Activated CD4-positive, alpha-beta T cell treated with anti-CD3 and anti-CD28 coated beads for 36 hours (primary cell): ENCODE measurements around the gene NAT14. TPM values are rescaled to one million over a fixed set of nuclear protein-coding genes. Genes with fewer than 3 reads are reported as not detected.

ENCODE experiments used
- ATAC-seq: fragments of 200-7000 bp; cut with Tn5 transposase; one replicate; pipeline ENCODE4 v1.10.0; 2021; ENCODE audit warnings: mild to moderate bottlenecking, moderate library complexity
- CTCF ChIA-PET: fragments of 350-600 bp; sonication (Branson Sonifier 250); formaldehyde crosslinking; loops from one replicate; lab custom pipeline; 2021; ENCODE audit warnings: antibody characterized with exemption; lab: Charles Lee
- POLR2A ChIA-PET: fragments of 350-600 bp; sonication (Branson Sonifier 250); formaldehyde crosslinking; loops from one replicate; lab custom pipeline; 2021; ENCODE audit warnings: antibody characterized with exemption, inconsistent platforms; lab: Charles Lee
- DNase-seq: peaks from one replicate; pipeline ENCODE4 v3.0.0-alpha.2; 2020
- H3K27ac Mint-ChIP-seq: one replicate; pipeline ENCODE4 v1.8.0; 2021; ENCODE audit warnings: mixed read lengths
- H3K27me3 Mint-ChIP-seq: one replicate; pipeline ENCODE4 v1.8.0; 2021; ENCODE audit warnings: mixed read lengths
- H3K36me3 Mint-ChIP-seq: one replicate; pipeline ENCODE4 v1.8.0; 2021; ENCODE audit warnings: low read depth, mixed read lengths
- H3K4me1 Mint-ChIP-seq: one replicate; pipeline ENCODE4 v1.8.0; 2021; ENCODE audit warnings: mixed read lengths
- H3K4me3 Mint-ChIP-seq: one replicate; pipeline ENCODE4 v1.8.0; 2021; ENCODE audit warnings: mild to moderate bottlenecking, moderate library complexity, mixed read lengths
- H3K9me3 Mint-ChIP-seq: one replicate; pipeline ENCODE4 v1.8.0; 2021; ENCODE audit warnings: low read depth, mixed read lengths
- intact Hi-C, 2 experiments: fragments of 100-400 bp; cut with DNase I in 1 of 2; cut with micrococcal nuclease in 1 of 2; formaldehyde crosslinking; loops; one replicate each; pipeline versions ENCODE4 v1.14.2 to v1.15.1; 2022 to 2024; cut with DNase I, micrococcal nuclease
- total RNA-seq, 2 experiments: library from RNA; stranded (reverse); gene quantifications; one replicate each; pipeline ENCODE4 v1.2.3, GENCODE V29; 2021

Gene NAT14
- total RNA-seq, 2 experiments from 2014 or later: 8.2 to 14.8 TPM

GRCh38 chr19:55461974-55462626 is 22.9 kb upstream of the NAT14 start:
- no peak for DNase-seq
- ChIA-PET POLR2A (interaction anchor here (0.6 to 1.1 kb wide), 5 partner anchors 15 to 78 kb away, joined by 3 to 9 read pairs (median 4); partner anchors contain the start of genes TMEM238, UBE2S and ZNF628), CTCF (interaction anchor here (0.5 to 1.1 kb wide), 8 partner anchors 9 to 1348 kb away, joined by 3 to 12 read pairs (median 4); partner anchors contain the start of gene ZNF628)
- no peaks in the 10 kb centered on the region for H3K9me3 Mint-ChIP-seq
- peak overlapping the region; percentile 82 for H3K27ac Mint-ChIP-seq
- peak overlapping the region; percentile 80 for H3K4me3 Mint-ChIP-seq
- ATAC-seq: no peak
- no peaks in the 10 kb centered on the region for H3K36me3 Mint-ChIP-seq
- H3K4me1 Mint-ChIP-seq: peaks cover 14% of the 10 kb centered on the region
- intact Hi-C loops: loop anchor here (1.0 to 5.0 kb wide), 18 partner anchors 14 to 1013 kb away; partner anchors contain the start of genes KMT5C (in 2 of the 2), DNAAF3 (in 1 of the 2), HSPBP1 (in 1 of the 2) and LENG8 (in 1 of the 2)
- no peaks in the 10 kb centered on the region for H3K27me3 Mint-ChIP-seq

GRCh38 chr19:55462722-55463121 is 22.3 kb upstream of the NAT14 start:
- H3K4me3 Mint-ChIP-seq: peak overlapping the region; percentile 80
- ChIA-PET POLR2A (no interaction called here), CTCF (interaction anchor here (0.6 kb wide), 1 partner anchor 211 kb away, joined by 3 read pairs; no protein-coding TSS in a partner anchor)
- H3K27ac Mint-ChIP-seq: no peak overlapping the region
- no peak for DNase-seq
- peaks cover 14% of the 10 kb centered on the region for H3K4me1 Mint-ChIP-seq
- H3K36me3 Mint-ChIP-seq: no peaks in the 10 kb centered on the region
- intact Hi-C loops: loop anchor here in 1 of 2 experiments (5.0 kb wide), 1 partner anchor 125 kb away; the partner anchor contains the start of gene KMT5C
- no peaks in the 10 kb centered on the region for H3K9me3 Mint-ChIP-seq
- H3K27me3 Mint-ChIP-seq: no peaks in the 10 kb centered on the region
- no peak for ATAC-seq

- ATAC-seq: no peak
- Mint-ChIP-seq H3K4me1 (peaks cover 17% of the 10 kb centered on the region), H3K27ac (no peak overlapping the region), H3K36me3 (no peaks in the 10 kb centered on the region), H3K4me3 (no peak overlapping the region), H3K27me3 (no peaks in the 10 kb centered on the region), H3K9me3 (no peaks in the 10 kb centered on the region)
- ChIA-PET CTCF (no interaction called here), POLR2A (interaction anchor here (0.6 kb wide), 1 partner anchor 124 kb away, joined by 3 read pairs; no protein-coding TSS in a partner anchor)
- no peak for DNase-seq
- intact Hi-C loops: loop anchor here in 1 of 2 experiments (5.0 kb wide), 1 partner anchor 126 kb away; the partner anchor contains the start of gene KMT5C
Measured at GRCh38 chr19:55463583-55464031, 21.4 kb upstream of the NAT14 start.

DNA sequence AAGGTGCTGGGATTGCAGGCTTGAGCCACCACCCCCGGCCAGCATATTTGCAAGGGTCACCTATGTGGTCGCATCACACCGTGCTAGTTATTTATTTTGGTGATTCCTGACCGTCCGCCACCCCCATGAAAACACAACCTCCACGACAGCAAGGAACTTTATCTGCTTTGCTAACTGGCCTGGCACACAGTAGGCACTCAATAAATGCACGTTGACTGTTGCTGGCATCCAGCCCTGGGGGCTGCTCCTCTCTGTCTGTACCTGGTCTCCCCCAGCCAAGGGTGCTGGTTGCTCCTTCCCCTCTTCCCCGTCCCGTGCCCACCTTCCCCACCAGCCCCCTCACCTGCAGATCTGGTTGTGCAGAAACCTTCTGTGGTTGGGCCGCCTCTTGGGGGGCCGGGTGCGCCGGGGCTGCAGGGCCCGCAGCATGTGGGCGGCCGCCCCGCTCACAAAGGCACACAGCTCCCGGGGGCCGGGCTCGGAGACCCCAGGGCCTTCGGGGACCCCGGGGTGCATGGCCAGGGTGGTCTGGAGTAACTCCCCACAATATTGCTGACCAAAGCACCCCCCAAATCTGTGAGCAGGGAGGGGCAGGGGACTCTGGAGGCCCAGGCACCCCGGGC is 20.8 kb upstream of the NAT14 start:
- Mint-ChIP-seq H3K4me3 (no peak overlapping the region), H3K27me3 (no peaks in the 10 kb centered on the region), H3K9me3 (no peaks in the 10 kb centered on the region), H3K4me1 (peaks cover 17% of the 10 kb centered on the region), H3K36me3 (no peaks in the 10 kb centered on the region), H3K27ac (no peak overlapping the region)
- no peak for DNase-seq
- ChIA-PET CTCF (no interaction called here), POLR2A (no interaction called here)
- ATAC-seq: no peak
- intact Hi-C loops: loop anchor here in 1 of 2 experiments (5.0 kb wide), 1 partner anchor 127 kb away; the partner anchor contains the start of gene KMT5C

DNA sequence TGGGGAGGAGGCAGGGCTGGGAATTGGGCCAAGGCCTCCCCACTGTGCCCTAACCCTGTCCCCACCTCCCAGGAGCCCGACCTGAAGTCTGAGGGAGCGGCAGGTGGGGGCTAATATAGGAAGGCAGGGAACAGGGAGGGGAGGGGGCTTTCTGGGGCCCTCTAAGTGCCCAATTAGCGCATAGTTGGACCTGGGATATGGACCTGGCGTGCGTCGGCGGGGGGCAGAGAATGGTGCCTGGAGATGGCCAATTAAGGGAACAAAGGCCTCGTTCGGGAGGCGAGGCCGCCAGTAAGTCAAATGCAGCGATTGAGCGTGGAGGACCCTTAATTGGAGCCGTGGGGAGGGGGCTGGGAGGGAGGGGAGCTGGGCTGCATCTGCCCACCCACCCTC is 20.3 kb upstream of the NAT14 start, which contains the start of gene C19orf85:
C19orf85 (minus strand) TSS at position 90 of the 393 bp plus-strand sequence. CDS start 197 bp downstream, outside the sequence.
- peaks cover 17% of the 10 kb centered on the region for H3K4me1 Mint-ChIP-seq
- POLR2A ChIA-PET: no interaction called here
- no peak for DNase-seq
- CTCF ChIA-PET: no interaction called here
- no peaks in the 10 kb centered on the region for H3K36me3 Mint-ChIP-seq
- intact Hi-C loops: loop anchor here in 1 of 2 experiments (5.0 kb wide), 2 partner anchors 127 to 168 kb away; partner anchors contain the start of gene KMT5C
- H3K27me3 Mint-ChIP-seq: no peaks in the 10 kb centered on the region
- no peak within 1 kb of the TSS for H3K4me3 Mint-ChIP-seq
- no peak within 1 kb of the TSS for H3K27ac Mint-ChIP-seq
- no peak for ATAC-seq
- H3K9me3 Mint-ChIP-seq: no peaks in the 10 kb centered on the region

GRCh38 chr19:55465460-55466240 is 19.3 kb upstream of the NAT14 start:
- no peak overlapping the region for H3K4me3 Mint-ChIP-seq
- POLR2A ChIA-PET: no interaction called here
- DNase-seq (no peak), ATAC-seq (no peak)
- no peaks in the 10 kb centered on the region for H3K36me3 Mint-ChIP-seq
- H3K27ac Mint-ChIP-seq: no peak overlapping the region
- CTCF ChIA-PET: interaction anchor here (0.6 to 3.9 kb wide), 2 partner anchors 39 to 300 kb away, joined by 3 to 30 read pairs; no protein-coding TSS in a partner anchor
- intact Hi-C loops: loop anchor here in 1 of 2 experiments (5.0 kb wide), 1 partner anchor 167 kb away; no protein-coding TSS in a partner anchor
- peaks cover 10% of the 10 kb centered on the region for H3K4me1 Mint-ChIP-seq
- no peaks in the 10 kb centered on the region for H3K9me3 Mint-ChIP-seq
- H3K27me3 Mint-ChIP-seq: no peaks in the 10 kb centered on the region

- Mint-ChIP-seq H3K4me1 (peaks cover 7% of the 10 kb centered on the region), H3K9me3 (no peaks in the 10 kb centered on the region), H3K36me3 (no peaks in the 10 kb centered on the region), H3K27me3 (no peaks in the 10 kb centered on the region), H3K27ac (no peak overlapping the region), H3K4me3 (no peak overlapping the region)
- ChIA-PET POLR2A (no interaction called here), CTCF (interaction anchor here (0.6 to 3.9 kb wide), 5 partner anchors 7 to 301 kb away, joined by 3 to 30 read pairs (median 5); no protein-coding TSS in a partner anchor)
- ATAC-seq (no peak), DNase-seq (no peak)
- intact Hi-C loops: loop anchor here in 1 of 2 experiments (5.0 kb wide), 1 partner anchor 166 kb away; no protein-coding TSS in a partner anchor
Measured at GRCh38 chr19:55466241-55466614, 18.8 kb upstream of the NAT14 start.

DNA sequence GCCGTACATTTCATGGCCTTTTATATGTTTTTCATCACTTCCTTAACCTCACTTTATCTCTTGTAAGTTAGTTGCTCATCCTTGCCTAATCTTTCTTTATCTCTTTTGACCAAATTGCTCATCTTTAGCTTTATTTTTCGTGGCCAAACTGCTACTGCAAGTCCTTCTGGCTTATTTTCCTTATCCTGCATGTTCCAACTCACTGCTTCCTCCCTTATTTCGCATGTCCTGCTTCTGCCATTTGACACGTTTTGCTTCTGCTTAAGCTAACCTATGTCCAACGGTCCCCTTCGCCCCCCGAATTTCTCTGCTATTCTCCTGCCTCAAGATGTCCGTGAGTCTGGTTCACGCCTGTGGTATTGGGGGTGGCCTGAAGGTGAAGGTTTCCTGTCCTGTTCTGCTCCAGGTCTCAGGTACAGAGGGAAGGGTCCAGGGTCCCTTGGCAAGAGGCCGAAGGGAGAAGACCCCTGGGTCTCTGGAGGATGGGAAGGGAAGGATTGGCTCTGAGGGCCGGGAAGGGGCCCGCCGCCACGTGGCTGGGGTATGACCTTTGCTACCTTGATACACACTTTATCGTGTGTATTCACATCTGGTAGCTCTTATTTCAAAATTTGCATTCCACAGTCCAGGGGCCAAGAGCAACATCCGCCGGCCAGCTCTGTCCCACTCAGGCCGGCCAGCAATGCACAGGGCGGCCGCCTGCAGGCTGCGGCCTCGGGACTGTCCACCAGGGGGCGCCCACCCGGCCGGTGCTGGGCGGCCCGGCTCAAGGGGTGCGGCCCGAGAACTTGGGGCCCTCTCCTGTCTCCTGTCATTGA is 17.5 kb upstream of the NAT14 start:
- H3K27me3 Mint-ChIP-seq: no peaks in the 10 kb centered on the region
- ChIA-PET POLR2A (no interaction called here), CTCF (interaction anchor here (0.6 to 3.9 kb wide), 18 partner anchors 9 to 302 kb away, joined by 3 to 30 read pairs (median 4); partner anchors contain the start of genes NAT14 and ZNF628)
- H3K4me1 Mint-ChIP-seq: peaks cover 3% of the 10 kb centered on the region
- DNase-seq (peak; percentile 83), ATAC-seq (peak; percentile 98)
- no peak overlapping the region for H3K4me3 Mint-ChIP-seq
- H3K9me3 Mint-ChIP-seq: no peaks in the 10 kb centered on the region
- intact Hi-C loops: loop anchor here (1.0 to 5.0 kb wide), 4 partner anchors 36 to 165 kb away; no protein-coding TSS in a partner anchor
- no peak overlapping the region for H3K27ac Mint-ChIP-seq
- H3K36me3 Mint-ChIP-seq: no peaks in the 10 kb centered on the region

- no peaks in the 10 kb centered on the region for H3K27me3 Mint-ChIP-seq
- ATAC-seq: peak; percentile 37
- no peak overlapping the region for H3K27ac Mint-ChIP-seq
- POLR2A ChIA-PET: no interaction called here
- H3K4me3 Mint-ChIP-seq: no peak overlapping the region
- no peak for DNase-seq
- CTCF ChIA-PET: interaction anchor here (0.6 to 3.9 kb wide), 10 partner anchors 9 to 302 kb away, joined by 3 to 30 read pairs (median 6); partner anchors contain the start of gene ZNF628
- H3K4me1 Mint-ChIP-seq: peaks cover 3% of the 10 kb centered on the region
- intact Hi-C loops: loop anchor here (2.0 to 5.0 kb wide), 2 partner anchors 163 to 164 kb away; no protein-coding TSS in a partner anchor
- no peaks in the 10 kb centered on the region for H3K36me3 Mint-ChIP-seq
- H3K9me3 Mint-ChIP-seq: no peaks in the 10 kb centered on the region
Measured at GRCh38 chr19:55468054-55468393, 17.0 kb upstream of the NAT14 start.

DNA sequence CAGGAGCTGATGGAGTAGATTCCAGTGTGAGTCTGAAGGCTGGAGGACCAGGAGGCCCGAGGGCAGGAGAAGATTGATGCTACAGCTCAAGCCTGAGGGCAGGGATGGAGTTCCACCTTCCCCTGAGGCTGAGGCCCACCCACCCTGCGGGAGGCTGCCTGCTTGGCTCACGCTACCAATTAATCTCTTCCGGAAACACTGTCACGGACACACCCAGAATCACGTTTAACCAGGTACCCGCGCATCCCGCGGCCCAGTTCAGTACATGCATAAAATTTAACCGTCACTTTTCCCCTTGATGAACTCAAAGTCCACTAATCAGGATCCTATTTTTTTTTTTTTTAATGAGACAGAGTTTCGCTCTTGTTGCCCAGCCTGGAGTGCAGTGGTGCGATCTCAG is 13.7 kb upstream of the NAT14 start:
- CTCF ChIA-PET: interaction anchor here (0.9 to 1.0 kb wide), 2 partner anchors 16 to 33 kb away, joined by 3 to 5 read pairs; no protein-coding TSS in a partner anchor
- no peaks in the 10 kb centered on the region for H3K36me3 Mint-ChIP-seq
- POLR2A ChIA-PET: no interaction called here
- ATAC-seq (no peak), DNase-seq (no peak)
- H3K27me3 Mint-ChIP-seq: no peaks in the 10 kb centered on the region
- H3K9me3 Mint-ChIP-seq: no peaks in the 10 kb centered on the region
- H3K27ac Mint-ChIP-seq: no peak overlapping the region
- intact Hi-C loops: no loop called here
- no peak overlapping the region for H3K4me3 Mint-ChIP-seq
- peaks cover 9% of the 10 kb centered on the region for H3K4me1 Mint-ChIP-seq
